Liver (tissue), 9 donors: Measurements from ENCODE around the gene SPSB1. TPM values are rescaled to one million over a fixed set of nuclear protein-coding genes. Genes with fewer than 3 reads are reported as not detected.

Source experiments
- DNase-seq: peaks from one replicate; pipeline ENCODE4 v3.0.0-alpha.2; 2017; ENCODE audit warnings: low spot score
- H3K27ac ChIP-seq, 2 donors: one replicate each; pipeline ENCODE4 v1.7.0; 2013; ENCODE audit warnings: inconsistent platforms in 2 of 2, low read length in 2 of 2, control low read depth in 1 of 2, low read depth in 1 of 2, mild to moderate bottlenecking in 1 of 2
- H3K27me3 ChIP-seq, 4 donors: one replicate each; pipeline versions ENCODE4 v1.6.1 to v1.7.0; 2013; ENCODE audit warnings: low read length in 3 of 4, inconsistent platforms in 1 of 4, mild to moderate bottlenecking in 1 of 4, moderate library complexity in 1 of 4; ENCODE audit not compliant: control insufficient read depth in 4 of 4, insufficient read depth in 4 of 4
- H3K36me3 ChIP-seq, 4 donors: one replicate each; pipeline versions ENCODE4 v1.6.1 to v1.7.0; 2013; ENCODE audit warnings: low read length in 3 of 4, mild to moderate bottlenecking in 3 of 4, low read depth in 1 of 4, moderate library complexity in 1 of 4; ENCODE audit not compliant: control insufficient read depth in 4 of 4, insufficient read depth in 3 of 4
- H3K4me1 ChIP-seq, 4 donors: one replicate each; pipeline versions ENCODE4 v1.6.1 to v1.7.0; 2013; ENCODE audit warnings: low read length in 3 of 4, mild to moderate bottlenecking in 3 of 4, moderate library complexity in 1 of 4; ENCODE audit not compliant: control insufficient read depth in 4 of 4, insufficient read depth in 4 of 4
- H3K4me3 ChIP-seq, 3 donors: one replicate each; pipeline versions ENCODE4 v1.6.1 to v1.7.0; 2013; ENCODE audit warnings: low read length in 3 of 3, control low read depth in 1 of 3, low read depth in 1 of 3, mild to moderate bottlenecking in 1 of 3
- H3K9ac ChIP-seq, 2 donors: one replicate each; pipeline ENCODE4 v1.7.0; 2013; ENCODE audit warnings: low read length in 2 of 2, mild to moderate bottlenecking in 2 of 2, moderate library complexity in 2 of 2, control low read depth in 1 of 2, low read depth in 1 of 2
- H3K9me3 ChIP-seq, 4 donors: one replicate each; pipeline versions ENCODE4 v1.6.1 to v1.7.0; 2013; ENCODE audit warnings: low read length in 3 of 4; ENCODE audit not compliant: control insufficient read depth in 4 of 4
- ATF3 ChIP-seq: IDR thresholded peaks from 2 replicates; pipeline ENCODE4 v1.6.1; 2016; ENCODE audit warnings: antibody characterized with exemption
- CTCF ChIP-seq: fragments of 150-350 bp; IDR thresholded peaks from 2 replicates; pipeline ENCODE4 v1.5.1; 2017; ENCODE audit warnings: improper control_type of control experiment, low read depth, low read length; ENCODE audit not compliant: missing input control
- EGR1 ChIP-seq, 2 donors: IDR thresholded peaks; 2 replicates each; pipeline ENCODE4 v1.6.1; 2016 to 2018; ENCODE audit warnings: antibody characterized with exemption in 2 of 2, low read depth in 2 of 2
- FOXA1 ChIP-seq: IDR thresholded peaks from 2 replicates; pipeline ENCODE4 v1.6.1; 2016; ENCODE audit warnings: antibody characterized with exemption
- FOXA2 ChIP-seq: IDR thresholded peaks from 2 replicates; pipeline ENCODE4 v1.6.1; 2016; ENCODE audit warnings: antibody characterized with exemption
- GABPA ChIP-seq, 2 donors: IDR thresholded peaks in 1 of 2; conservative IDR thresholded peaks in 1 of 2; 2 replicates each; pipeline ENCODE4 v1.6.1; 2016; ENCODE audit warnings: antibody characterized with exemption in 2 of 2, mild to moderate bottlenecking in 1 of 2, moderate library complexity in 1 of 2
- HNF4A ChIP-seq, 2 donors: conservative IDR thresholded peaks; 2 replicates each; pipeline ENCODE4 v1.6.1; 2016; ENCODE audit warnings: antibody characterized with exemption in 2 of 2, mild to moderate bottlenecking in 2 of 2
- HNF4G ChIP-seq: IDR thresholded peaks from 2 replicates; pipeline ENCODE4 v1.6.1; 2016; ENCODE audit warnings: antibody characterized with exemption
- JUND ChIP-seq, 2 donors: IDR thresholded peaks; 2 replicates each; pipeline ENCODE4 v1.6.1; 2016; ENCODE audit warnings: antibody characterized with exemption in 2 of 2
- NR2F2 ChIP-seq: IDR thresholded peaks from 2 replicates; pipeline ENCODE4 v1.6.1; 2016; ENCODE audit warnings: antibody characterized with exemption
- RAD21 ChIP-seq, 2 donors: IDR thresholded peaks; 2 replicates each; pipeline ENCODE4 v1.6.1; 2016; ENCODE audit warnings: antibody characterized with exemption in 2 of 2, mild to moderate bottlenecking in 2 of 2
- RXRA ChIP-seq, 2 donors: IDR thresholded peaks; 2 replicates each; pipeline ENCODE4 v1.6.1; 2017 to 2018; ENCODE audit warnings: antibody characterized with exemption in 2 of 2, mild to moderate bottlenecking in 1 of 2
- SP1 ChIP-seq: IDR thresholded peaks from 2 replicates; pipeline ENCODE4 v1.6.1; 2018; ENCODE audit warnings: antibody characterized with exemption, mild to moderate bottlenecking
- TAF1 ChIP-seq: conservative IDR thresholded peaks from 2 replicates; pipeline ENCODE4 v1.6.1; 2016; ENCODE audit warnings: antibody characterized with exemption, mild to moderate bottlenecking
- YY1 ChIP-seq: IDR thresholded peaks from 2 replicates; pipeline ENCODE4 v1.6.1; 2016; ENCODE audit warnings: antibody characterized with exemption, mild to moderate bottlenecking
- ZBTB33 ChIP-seq: IDR thresholded peaks from 2 replicates; pipeline ENCODE4 v1.6.1; 2016; ENCODE audit warnings: antibody characterized with exemption
- WGBS: extraction: QIAGEN DNeasy Blood & Tissue Kit; methylation state at CpG from one replicate; pipeline ENCODE4 v1.1.7; 2013; 5-methylcytosine and 5-hydroxymethylcytosine counted together
- polyA plus RNA-seq, 2 donors: library from polyadenylated mRNA; stranded (reverse) in 1 of 2; unstranded in 1 of 2; fragments of 200-250 nt in 1 of 2; fragments of >200 nt in 1 of 2; fragmentation: Nextera tagmentation in 1 of 2; extraction: Ambion mirVana in 1 of 2; gene quantifications; one replicate each; pipeline versions ENCODE4 v1.2.1 to v1.2.3, GENCODE V29; 2013 to 2015
- total RNA-seq, 2 donors: library from RNA; depleted of rRNA; stranded (reverse); fragments of >200 nt; gene quantifications; one replicate each; pipeline ENCODE4 v1.2.3, GENCODE V29; 2014
- TF ChIP-seq, protein P1 (sequence below): IDR thresholded peaks from 2 replicates; pipeline ENCODE4 v1.6.1; 2016; ENCODE audit warnings: antibody characterized with exemption
- TF ChIP-seq, protein P2 (sequence below): IDR thresholded peaks from 2 replicates; pipeline ENCODE4 v1.6.1; 2016; ENCODE audit warnings: antibody characterized with exemption, mild to moderate bottlenecking
- donor health status: healthy.
- donor health status: healthy.
- donor health status: healthy.
- donor health status: healthy.
- donor health status: healthy.

The SPSB1 gene
- total and polyA plus RNA-seq, 4 donors, result 4.1 to 22.6 (median 14.8) TPM

- TF ChIP-seq GABPA (IDR thresholded peaks at IDR 0.05 in 1 of 2, conservative IDR thresholded peaks at IDR 0.05 in 1 of 2) (no peak), FOXA2 (no peak), RAD21 (IDR thresholded peaks at IDR 0.05) (no peak), YY1 (no peak), TAF1 (no peak), ZBTB33 (no peak), SP1 (no peak), NR2F2 (no peak), ATF3 (no peak), HNF4A (conservative IDR thresholded peaks at IDR 0.05) (no peak), CTCF (no peak), RXRA (IDR thresholded peaks at IDR 0.05) (no peak), JUND (IDR thresholded peaks at IDR 0.05) (no peak), EGR1 (IDR thresholded peaks at IDR 0.05; ENCODE audit: low read depth in 2 of 2) (no peak), FOXA1 (no peak), HNF4G (no peak)
- TF ChIP-seq, protein P1, sequence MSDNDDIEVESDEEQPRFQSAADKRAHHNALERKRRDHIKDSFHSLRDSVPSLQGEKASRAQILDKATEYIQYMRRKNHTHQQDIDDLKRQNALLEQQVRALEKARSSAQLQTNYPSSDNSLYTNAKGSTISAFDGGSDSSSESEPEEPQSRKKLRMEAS, result no peak
- TF ChIP-seq, protein P2, sequence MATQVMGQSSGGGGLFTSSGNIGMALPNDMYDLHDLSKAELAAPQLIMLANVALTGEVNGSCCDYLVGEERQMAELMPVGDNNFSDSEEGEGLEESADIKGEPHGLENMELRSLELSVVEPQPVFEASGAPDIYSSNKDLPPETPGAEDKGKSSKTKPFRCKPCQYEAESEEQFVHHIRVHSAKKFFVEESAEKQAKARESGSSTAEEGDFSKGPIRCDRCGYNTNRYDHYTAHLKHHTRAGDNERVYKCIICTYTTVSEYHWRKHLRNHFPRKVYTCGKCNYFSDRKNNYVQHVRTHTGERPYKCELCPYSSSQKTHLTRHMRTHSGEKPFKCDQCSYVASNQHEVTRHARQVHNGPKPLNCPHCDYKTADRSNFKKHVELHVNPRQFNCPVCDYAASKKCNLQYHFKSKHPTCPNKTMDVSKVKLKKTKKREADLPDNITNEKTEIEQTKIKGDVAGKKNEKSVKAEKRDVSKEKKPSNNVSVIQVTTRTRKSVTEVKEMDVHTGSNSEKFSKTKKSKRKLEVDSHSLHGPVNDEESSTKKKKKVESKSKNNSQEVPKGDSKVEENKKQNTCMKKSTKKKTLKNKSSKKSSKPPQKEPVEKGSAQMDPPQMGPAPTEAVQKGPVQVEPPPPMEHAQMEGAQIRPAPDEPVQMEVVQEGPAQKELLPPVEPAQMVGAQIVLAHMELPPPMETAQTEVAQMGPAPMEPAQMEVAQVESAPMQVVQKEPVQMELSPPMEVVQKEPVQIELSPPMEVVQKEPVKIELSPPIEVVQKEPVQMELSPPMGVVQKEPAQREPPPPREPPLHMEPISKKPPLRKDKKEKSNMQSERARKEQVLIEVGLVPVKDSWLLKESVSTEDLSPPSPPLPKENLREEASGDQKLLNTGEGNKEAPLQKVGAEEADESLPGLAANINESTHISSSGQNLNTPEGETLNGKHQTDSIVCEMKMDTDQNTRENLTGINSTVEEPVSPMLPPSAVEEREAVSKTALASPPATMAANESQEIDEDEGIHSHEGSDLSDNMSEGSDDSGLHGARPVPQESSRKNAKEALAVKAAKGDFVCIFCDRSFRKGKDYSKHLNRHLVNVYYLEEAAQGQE, result no peak
- DNase-seq, result no peak
- H3K4me1 ChIP-seq, result peaks cover 0 to 6% (median 0%) of the 10 kb centered on the region in 4 donors
- H3K4me3 ChIP-seq, result no peak overlapping the region
- WGBS, result 94% methylated on average over 6 of the region's 6 CpGs
- H3K27me3 ChIP-seq, result no peaks in the 10 kb centered on the region
- no peak overlapping the region for H3K9ac ChIP-seq
- no peak overlapping the region for H3K27ac ChIP-seq
- H3K9me3 ChIP-seq, result peaks cover 0 to 4% (median 0%) of the 10 kb centered on the region in 4 donors
- H3K36me3 ChIP-seq, result no peaks in the 10 kb centered on the region
These were observed 104.4 kb downstream of the SPSB1 start for GRCh38 chr1:9397047-9397446.
